Cardiac fibroblast (primary cell): Measurements from ENCODE around the gene ASAP2.

Source experiments
- DNase-seq, 2 donors: peaks; one replicate each; pipeline versions ENCODE4 v3.0.0 to v3.0.0-alpha.2; 2010; ENCODE audit warnings: low read depth in 2 of 2
- H3K4me3 ChIP-seq, 2 donors: replicated peaks in 1 of 2; 1 replicate in 1 of 2; 2 replicates in 1 of 2; pipeline ENCODE4 v1.5.1; 2011; ENCODE audit warnings: low read depth in 2 of 2, low read length in 2 of 2, mild to moderate bottlenecking in 2 of 2, moderate library complexity in 1 of 2
- TF ChIP-seq, protein P1 (sequence below): IDR thresholded peaks from one replicate; pipeline ENCODE4 v1.5.1; 2011; ENCODE audit warnings: low read depth, mild to moderate bottlenecking, low read length, inconsistent platforms

Gene ASAP2

DNA sequence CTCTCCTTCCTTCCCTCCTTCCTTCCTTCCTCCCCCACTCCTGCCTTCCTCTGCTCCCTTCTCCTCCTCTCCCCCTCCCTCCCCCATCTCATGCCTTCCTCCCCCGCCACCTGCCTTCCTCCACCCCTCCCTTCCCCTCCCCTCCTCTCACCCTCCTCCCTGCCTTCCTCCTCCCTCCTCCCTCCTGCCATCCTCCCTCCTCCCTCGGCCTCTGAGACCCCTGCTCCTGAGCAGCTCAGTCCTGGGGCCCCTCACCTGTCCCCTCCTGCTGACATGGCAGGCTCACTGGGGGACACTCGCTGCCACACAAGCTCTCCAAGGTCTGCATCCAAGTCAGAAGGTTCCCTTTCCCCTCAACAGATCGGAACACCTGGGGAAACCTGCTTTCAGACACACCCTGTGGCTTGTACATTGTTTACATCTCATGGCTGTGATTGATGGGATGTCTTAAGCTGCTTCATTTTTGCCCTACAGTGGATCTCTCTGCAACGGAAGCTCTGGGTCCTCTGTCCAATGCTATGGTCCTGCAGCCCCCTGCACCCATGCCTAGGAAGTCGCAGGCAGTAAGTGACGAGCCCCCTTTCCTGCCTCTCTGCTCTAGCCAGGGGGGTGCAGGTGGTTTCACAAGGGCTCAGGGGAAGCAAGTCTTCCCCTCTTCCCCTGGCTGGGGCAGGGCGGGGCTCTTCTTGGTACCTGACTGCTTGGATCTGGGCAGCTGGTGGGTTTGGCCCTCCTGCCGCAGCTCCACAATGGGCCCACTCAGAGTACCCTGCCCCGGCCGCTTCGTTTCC is 193.9 kb downstream of the ASAP2 start:
- H3K4me3 ChIP-seq = no peak overlapping the region
- no peak for DNase-seq
- TF ChIP-seq, protein P1, sequence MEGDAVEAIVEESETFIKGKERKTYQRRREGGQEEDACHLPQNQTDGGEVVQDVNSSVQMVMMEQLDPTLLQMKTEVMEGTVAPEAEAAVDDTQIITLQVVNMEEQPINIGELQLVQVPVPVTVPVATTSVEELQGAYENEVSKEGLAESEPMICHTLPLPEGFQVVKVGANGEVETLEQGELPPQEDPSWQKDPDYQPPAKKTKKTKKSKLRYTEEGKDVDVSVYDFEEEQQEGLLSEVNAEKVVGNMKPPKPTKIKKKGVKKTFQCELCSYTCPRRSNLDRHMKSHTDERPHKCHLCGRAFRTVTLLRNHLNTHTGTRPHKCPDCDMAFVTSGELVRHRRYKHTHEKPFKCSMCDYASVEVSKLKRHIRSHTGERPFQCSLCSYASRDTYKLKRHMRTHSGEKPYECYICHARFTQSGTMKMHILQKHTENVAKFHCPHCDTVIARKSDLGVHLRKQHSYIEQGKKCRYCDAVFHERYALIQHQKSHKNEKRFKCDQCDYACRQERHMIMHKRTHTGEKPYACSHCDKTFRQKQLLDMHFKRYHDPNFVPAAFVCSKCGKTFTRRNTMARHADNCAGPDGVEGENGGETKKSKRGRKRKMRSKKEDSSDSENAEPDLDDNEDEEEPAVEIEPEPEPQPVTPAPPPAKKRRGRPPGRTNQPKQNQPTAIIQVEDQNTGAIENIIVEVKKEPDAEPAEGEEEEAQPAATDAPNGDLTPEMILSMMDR = no peak

DNA sequence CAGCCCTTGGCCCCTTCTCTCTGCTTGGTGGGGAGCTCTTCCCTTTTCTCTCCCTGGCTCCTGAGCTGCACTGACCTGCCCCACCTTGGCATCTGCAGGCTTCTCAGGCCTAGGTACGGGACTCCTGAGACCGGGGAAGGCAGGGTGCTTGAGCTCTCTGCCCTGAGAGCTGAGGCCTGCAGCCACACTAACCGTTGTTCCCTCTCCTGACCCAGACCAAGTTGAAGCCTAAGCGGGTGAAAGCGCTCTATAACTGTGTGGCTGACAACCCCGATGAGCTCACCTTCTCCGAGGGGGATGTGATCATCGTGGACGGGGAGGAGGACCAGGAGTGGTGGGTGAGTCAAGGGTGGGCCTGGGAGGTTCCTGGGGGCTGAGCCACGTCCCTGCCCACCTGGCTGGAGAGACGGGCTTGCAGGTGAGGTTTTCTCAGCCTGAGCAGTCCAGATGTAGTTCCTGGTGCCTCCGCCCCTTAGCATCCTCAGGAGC is 194.5 kb downstream of the ASAP2 start:
- no peak overlapping the region for H3K4me3 ChIP-seq
- TF ChIP-seq, protein P1 = no peak
- no peak for DNase-seq

GRCh38 chr2:9401646-9402371 is 195.2 kb downstream of the ASAP2 start:
- no peak overlapping the region for H3K4me3 ChIP-seq
- TF ChIP-seq, protein P1 = no peak
- no peak for DNase-seq

- H3K4me3 ChIP-seq = no peak overlapping the region
- TF ChIP-seq, protein P1 = no peak
- DNase-seq = peak; percentile 19 to 51
Observed at GRCh38 chr2:9403924-9404323, 197.3 kb downstream of the ASAP2 start.

DNA sequence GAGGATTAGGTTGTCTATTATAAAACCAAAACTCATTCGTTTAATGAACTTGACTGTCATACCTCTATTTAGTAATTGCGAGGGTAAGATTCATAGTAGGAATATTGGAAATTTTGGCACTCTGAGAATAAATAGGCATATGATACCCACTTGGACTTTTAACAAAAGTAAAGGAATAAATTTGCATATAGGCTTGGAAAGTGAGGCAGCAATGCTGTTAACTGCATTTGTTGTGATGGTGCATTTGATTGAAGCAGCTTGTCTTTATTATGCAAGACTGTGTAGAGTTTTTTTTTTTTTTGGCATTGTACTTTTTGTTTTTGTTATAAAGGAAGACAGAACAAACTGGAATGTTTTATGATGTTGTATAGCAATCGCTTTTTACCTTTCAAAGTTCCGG is 197.8 kb downstream of the ASAP2 start:
- no peak for DNase-seq
- TF ChIP-seq, protein P1 = no peak

GRCh38 chr2:9405636-9406035 is 199.0 kb downstream of the ASAP2 start:
- TF ChIP-seq, protein P1 = no peak
- no peak for DNase-seq
- no peak overlapping the region for H3K4me3 ChIP-seq

More for the DNA sequence above, 197.8 kb downstream of the ASAP2 start:
- H3K4me3 ChIP-seq = no peak overlapping the region
